Thyroid gland (tissue), 4 donors: ENCODE measurements around the gene ETV5.

Experiments used
- CTCF ChIP-seq, 6 experiments: fragments of 200-600 bp in 3 of 6; fragments of 450-650 bp in 3 of 6; sonication (generic) in 3 of 6; IDR thresholded peaks; one replicate each; pipeline ENCODE4 v1.5.1; 2016 to 2019; ENCODE audit warnings: antibody characterized with exemption in 6 of 6, mild to moderate bottlenecking in 2 of 6, inconsistent platforms in 1 of 6, moderate library complexity in 1 of 6
- POLR2A ChIP-seq, 2 donors: fragments of 450-650 bp; IDR thresholded peaks; one replicate each; pipeline ENCODE4 v1.6.1; 2017; ENCODE audit warnings: antibody characterized with exemption in 2 of 2, mild to moderate bottlenecking in 2 of 2, moderate library complexity in 1 of 2

DNA sequence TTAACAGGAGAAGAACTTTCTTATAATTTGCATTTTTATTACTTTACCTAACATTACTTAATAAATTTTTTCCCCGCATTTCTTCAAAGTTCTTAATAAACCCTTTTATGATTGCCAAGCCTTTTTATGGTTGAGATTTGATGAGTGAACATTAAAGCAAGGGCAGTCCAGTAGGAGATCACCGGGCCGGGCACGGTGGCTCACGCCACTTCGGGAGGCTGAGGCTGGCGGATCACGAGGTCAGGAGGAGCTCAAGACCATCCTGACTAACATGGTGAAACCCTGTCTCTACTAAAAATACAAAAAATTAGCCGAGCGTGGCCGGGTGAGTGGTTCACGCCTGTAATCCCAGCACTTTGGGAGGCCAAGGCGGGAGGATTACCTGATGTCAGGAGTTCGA is 109.7 kb downstream of the ETV5 start:
- no peak for TF ChIP-seq CTCF (IDR thresholded peaks at IDR 0.05)
- no peak for TF ChIP-seq POLR2A (IDR thresholded peaks at IDR 0.05)
